Right atrium auricular region (tissue), 2 donors: ENCODE measurements around the gene LMCD1. TPM values are rescaled to one million over a fixed set of nuclear protein-coding genes. Genes with fewer than 3 reads are reported as not detected.

Experiments
- DNase-seq: peaks from one replicate; pipeline ENCODE4 v3.0.0-alpha.2; 2019; ENCODE audit warnings: low spot score
- H3K27ac ChIP-seq, 2 donors: fragments of 200-600 bp; sonication (generic); 1 replicate in 1 of 2; 2 replicates in 1 of 2; pipeline ENCODE4 v1.5.1; 2016 to 2019
- H3K27me3 ChIP-seq, 2 donors: fragments of 200-600 bp; sonication (generic); one replicate each; pipeline versions ENCODE4 v1.5.1 to v1.6.0; 2017 to 2019
- H3K36me3 ChIP-seq: fragments of 200-600 bp; sonication (generic); one replicate; pipeline ENCODE4 v1.5.1; 2016
- H3K4me1 ChIP-seq, 2 donors: fragments of 200-600 bp; sonication (generic); one replicate each; pipeline versions ENCODE4 v1.5.1 to v1.6.0; 2017 to 2019
- H3K4me3 ChIP-seq, 2 donors: fragments of 200-600 bp; sonication (generic); 1 replicate in 1 of 2; 2 replicates in 1 of 2; pipeline ENCODE4 v1.5.1; 2017 to 2019; ENCODE audit warnings: mild to moderate bottlenecking in 1 of 2, moderate library complexity in 1 of 2
- H3K9me3 ChIP-seq, 2 donors: fragments of 200-600 bp; sonication (generic); one replicate each; pipeline ENCODE4 v1.5.1; 2019
- CTCF ChIP-seq, 2 donors: fragments of 200-600 bp; sonication (generic); IDR thresholded peaks; one replicate each; pipeline ENCODE4 v1.5.1; 2019; ENCODE audit warnings: antibody characterized with exemption in 2 of 2
- total RNA-seq, 2 donors: library from RNA; depleted of rRNA; stranded (reverse); fragments of >200 nt; gene quantifications; one replicate each; pipeline ENCODE4 v1.1.0, GENCODE V29; 2016

LMCD1 gene
- total RNA-seq, 2 donors from 2014 or later, result 73.5 to 79.0 TPM

GRCh38 chr3:8464668-8465067, 37.0 kb upstream of the LMCD1 start:
- Histone ChIP-seq H3K36me3 (no peaks in the 10 kb centered on the region), H3K9me3 (no peaks in the 10 kb centered on the region), H3K4me3 (no peak overlapping the region), H3K27me3 (no peaks in the 10 kb centered on the region), H3K4me1 (peaks cover 0 to 8% of the 10 kb centered on the region in 2 donors), H3K27ac (no peak overlapping the region)
- no peak for DNase-seq
- no peak for TF ChIP-seq CTCF (IDR thresholded peaks at IDR 0.05)

- Histone ChIP-seq H3K4me1 (peaks cover 0 to 7% of the 10 kb centered on the region in 2 donors), H3K27ac (no peak overlapping the region), H3K9me3 (no peaks in the 10 kb centered on the region), H3K4me3 (no peak overlapping the region), H3K36me3 (no peaks in the 10 kb centered on the region), H3K27me3 (no peaks in the 10 kb centered on the region)
- TF ChIP-seq CTCF (IDR thresholded peaks at IDR 0.05), result no peak
- no peak for DNase-seq
Measured at GRCh38 chr3:8466526-8466925, 35.1 kb upstream of the LMCD1 start.

DNA sequence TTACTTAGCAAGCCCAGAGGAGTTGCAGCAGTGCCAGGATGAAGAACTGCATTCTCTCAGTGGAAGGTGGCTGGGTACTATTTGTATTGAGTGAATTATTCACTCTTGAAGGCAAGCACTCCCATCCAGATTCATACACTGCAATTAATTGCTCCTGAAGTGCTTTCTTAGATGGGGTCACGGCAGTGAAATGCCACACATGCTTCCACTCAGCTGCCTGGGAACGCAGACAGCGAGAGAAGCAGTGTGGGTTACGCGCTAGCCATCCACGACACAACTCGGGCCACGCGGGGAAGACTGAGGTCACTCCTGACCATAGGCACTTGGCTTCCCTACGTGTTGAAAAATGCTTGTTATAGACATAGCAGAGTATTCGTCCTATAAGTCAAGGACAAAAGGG, 30.8 kb upstream of the LMCD1 start:
- TF ChIP-seq CTCF (IDR thresholded peaks at IDR 0.05), result no peak
- no peak overlapping the region for H3K27ac ChIP-seq
- no peaks in the 10 kb centered on the region for H3K9me3 ChIP-seq
- no peaks in the 10 kb centered on the region for H3K27me3 ChIP-seq
- H3K4me1 ChIP-seq, result peaks cover 0 to 7% of the 10 kb centered on the region in 2 donors
- no peaks in the 10 kb centered on the region for H3K36me3 ChIP-seq
- H3K4me3 ChIP-seq, result no peak overlapping the region
- DNase-seq, result no peak

- no peak for DNase-seq
- TF ChIP-seq CTCF (IDR thresholded peaks at IDR 0.05), result no peak
- Histone ChIP-seq H3K4me1 (peaks cover 0 to 7% of the 10 kb centered on the region in 2 donors), H3K27me3 (no peaks in the 10 kb centered on the region), H3K27ac (no peak overlapping the region), H3K4me3 (no peak overlapping the region), H3K36me3 (no peaks in the 10 kb centered on the region), H3K9me3 (no peaks in the 10 kb centered on the region)
Measured at GRCh38 chr3:8472549-8472948, 29.1 kb upstream of the LMCD1 start.

DNA sequence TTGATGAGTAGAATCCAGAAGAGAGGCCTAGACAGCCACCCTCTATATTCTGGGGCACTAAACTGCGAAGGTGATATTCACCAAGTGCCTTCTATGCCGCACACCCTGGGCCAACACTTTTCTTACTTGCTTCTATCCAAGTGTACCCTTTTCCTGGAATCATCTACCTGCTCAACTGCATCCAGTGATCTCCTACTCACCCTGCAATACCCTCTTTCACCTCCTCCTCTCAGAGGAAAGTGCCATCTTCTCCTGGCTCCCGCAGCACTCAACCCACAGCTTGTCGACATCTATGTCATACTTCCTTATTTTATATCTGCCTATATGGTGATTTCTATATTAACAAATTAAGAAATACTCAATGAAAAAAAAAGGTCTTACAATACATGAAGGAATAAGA, 28.6 kb upstream of the LMCD1 start:
- Histone ChIP-seq H3K36me3 (no peaks in the 10 kb centered on the region), H3K4me3 (no peak overlapping the region), H3K27me3 (no peaks in the 10 kb centered on the region), H3K9me3 (no peaks in the 10 kb centered on the region), H3K4me1 (peaks cover 0 to 7% of the 10 kb centered on the region in 2 donors), H3K27ac (no peak overlapping the region)
- TF ChIP-seq CTCF (IDR thresholded peaks at IDR 0.05), result no peak
- no peak for DNase-seq

DNA sequence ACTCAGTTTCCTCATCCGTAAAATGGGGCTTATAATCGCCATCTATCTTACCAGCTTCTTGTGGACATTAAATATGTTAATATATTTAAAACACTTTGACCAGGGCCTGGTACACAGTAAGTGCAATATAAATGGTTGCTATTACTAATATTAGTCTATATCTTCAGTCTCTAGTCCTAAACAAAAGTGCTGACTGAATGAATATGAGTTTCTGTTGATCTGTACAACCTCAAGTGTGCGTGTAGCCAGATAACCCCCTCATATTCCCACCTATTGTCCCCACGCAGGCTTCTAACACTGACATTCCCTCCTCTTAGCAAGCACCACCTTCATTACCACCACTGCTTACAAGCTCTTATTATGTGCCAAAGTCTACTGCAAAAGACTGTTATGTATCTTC, 27.6 kb upstream of the LMCD1 start:
- DNase-seq, result no peak
- Histone ChIP-seq H3K9me3 (no peaks in the 10 kb centered on the region), H3K4me3 (no peak overlapping the region), H3K36me3 (no peaks in the 10 kb centered on the region), H3K4me1 (peaks cover 0 to 7% of the 10 kb centered on the region in 2 donors), H3K27me3 (no peaks in the 10 kb centered on the region), H3K27ac (no peak overlapping the region)
- TF ChIP-seq CTCF (IDR thresholded peaks at IDR 0.05), result no peak
